HL-60 (cell line): ENCODE results near the gene MAD1L1.

ENCODE experiments used
- DNase-seq, 2 experiments: peaks; one replicate each; pipeline ENCODE4 v3.0.0-alpha.2; 2010 to 2020; ENCODE audit warnings: low read depth in 1 of 2, low spot score in 1 of 2
- H3K27ac ChIP-seq: fragments of 250-450 bp; sonication (Bioruptor Pico); replicated peaks from 2 replicates; pipeline ENCODE4 v1.5.1; 2020; ENCODE audit warnings: mild to moderate bottlenecking, moderate library complexity
- H3K27me3 ChIP-seq: fragments of 250-450 bp; sonication (Bioruptor Pico); 2 replicates; pipeline ENCODE4 v1.5.1; 2021; ENCODE audit warnings: mild to moderate bottlenecking, moderate library complexity; ENCODE audit not compliant: insufficient read depth, poor library complexity, severe bottlenecking
- H3K4me3 ChIP-seq: replicated peaks from 2 replicates; pipeline ENCODE4 v1.5.1; 2011; ENCODE audit warnings: mild to moderate bottlenecking, control low read depth, low read length; ENCODE audit not compliant: insufficient read depth
- GABPA ChIP-seq: IDR thresholded peaks from 2 replicates; pipeline ENCODE4 v1.6.1; 2012; ENCODE audit warnings: low read depth
- POLR2AphosphoS5 ChIP-seq: IDR thresholded peaks from 2 replicates; pipeline ENCODE4 v1.6.1; 2012; ENCODE audit warnings: low read depth
- REST ChIP-seq: IDR thresholded peaks from 2 replicates; pipeline ENCODE4 v1.6.1; 2012; ENCODE audit warnings: low read depth; ENCODE audit not compliant: insufficient replicate concordance
- SPI1 ChIP-seq: IDR thresholded peaks from 2 replicates; pipeline ENCODE4 v1.6.1; 2012; ENCODE audit warnings: low read depth, mild to moderate bottlenecking, borderline replicate concordance
- TF ChIP-seq, protein P1 (sequence below): IDR thresholded peaks from one replicate; pipeline ENCODE4 v1.5.1; 2011; ENCODE audit warnings: low read length, control low read depth, inconsistent platforms; ENCODE audit not compliant: insufficient read depth

MAD1L1 gene

GRCh38 chr7:1894313-1894900 lies 338.3 kb downstream of the MAD1L1 start:
- DNase-seq = no peak
- no peak overlapping the region for H3K4me3 ChIP-seq
- TF ChIP-seq SPI1 = no peak
- TF ChIP-seq REST = no peak
- no peak for TF ChIP-seq GABPA
- no peak for TF ChIP-seq POLR2AphosphoS5
- TF ChIP-seq, protein P1, sequence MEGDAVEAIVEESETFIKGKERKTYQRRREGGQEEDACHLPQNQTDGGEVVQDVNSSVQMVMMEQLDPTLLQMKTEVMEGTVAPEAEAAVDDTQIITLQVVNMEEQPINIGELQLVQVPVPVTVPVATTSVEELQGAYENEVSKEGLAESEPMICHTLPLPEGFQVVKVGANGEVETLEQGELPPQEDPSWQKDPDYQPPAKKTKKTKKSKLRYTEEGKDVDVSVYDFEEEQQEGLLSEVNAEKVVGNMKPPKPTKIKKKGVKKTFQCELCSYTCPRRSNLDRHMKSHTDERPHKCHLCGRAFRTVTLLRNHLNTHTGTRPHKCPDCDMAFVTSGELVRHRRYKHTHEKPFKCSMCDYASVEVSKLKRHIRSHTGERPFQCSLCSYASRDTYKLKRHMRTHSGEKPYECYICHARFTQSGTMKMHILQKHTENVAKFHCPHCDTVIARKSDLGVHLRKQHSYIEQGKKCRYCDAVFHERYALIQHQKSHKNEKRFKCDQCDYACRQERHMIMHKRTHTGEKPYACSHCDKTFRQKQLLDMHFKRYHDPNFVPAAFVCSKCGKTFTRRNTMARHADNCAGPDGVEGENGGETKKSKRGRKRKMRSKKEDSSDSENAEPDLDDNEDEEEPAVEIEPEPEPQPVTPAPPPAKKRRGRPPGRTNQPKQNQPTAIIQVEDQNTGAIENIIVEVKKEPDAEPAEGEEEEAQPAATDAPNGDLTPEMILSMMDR = no peak
- H3K27ac ChIP-seq = no peak overlapping the region
- H3K27me3 ChIP-seq = no peaks in the 10 kb centered on the region

DNA sequence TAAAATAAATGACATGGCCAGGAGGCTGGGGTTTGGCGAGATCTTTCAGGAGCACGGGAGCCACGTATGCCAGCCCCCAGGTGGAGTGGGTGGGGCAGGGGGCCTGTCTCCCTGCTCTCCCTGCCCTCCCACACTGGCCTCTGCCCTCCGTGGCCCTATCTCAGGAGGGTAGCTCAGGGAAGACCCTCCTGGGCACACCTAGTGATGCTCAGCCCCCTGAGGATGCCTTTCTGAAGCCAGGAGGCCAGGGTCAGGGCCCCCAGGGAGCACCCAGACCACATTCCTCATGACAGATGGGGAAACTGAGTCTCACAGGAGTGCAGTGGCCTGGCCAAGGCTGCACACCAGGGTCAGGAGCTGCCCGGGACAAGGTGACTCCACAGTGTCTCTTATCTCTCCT lies 339.3 kb downstream of the MAD1L1 start:
- no peaks in the 10 kb centered on the region for H3K27me3 ChIP-seq
- no peak overlapping the region for H3K27ac ChIP-seq
- TF ChIP-seq, protein P1 = no peak
- TF ChIP-seq POLR2AphosphoS5 = no peak
- TF ChIP-seq GABPA = no peak
- TF ChIP-seq SPI1 = no peak
- TF ChIP-seq REST = no peak
- no peak for DNase-seq
- H3K4me3 ChIP-seq = no peak overlapping the region

DNA sequence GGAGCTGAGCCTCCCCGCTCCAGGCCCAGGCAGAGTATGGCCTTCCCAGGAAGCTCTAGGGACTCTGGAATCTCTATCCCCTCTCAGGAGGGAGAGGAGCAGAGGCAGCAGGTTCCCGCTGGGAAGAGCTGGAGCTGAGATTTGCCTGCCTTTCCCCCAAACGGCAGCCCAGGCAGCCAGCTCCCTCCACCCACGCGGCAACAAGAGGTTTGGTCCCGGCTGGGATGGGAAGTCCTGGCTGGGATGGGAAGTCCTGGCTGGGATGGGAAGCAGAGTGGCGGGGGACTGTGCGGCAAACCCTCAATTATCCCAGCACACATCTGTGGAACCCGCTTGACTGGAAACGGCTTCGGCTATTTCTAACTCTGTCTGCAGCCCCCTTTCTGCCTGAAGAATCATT lies 339.7 kb downstream of the MAD1L1 start:
- TF ChIP-seq REST = no peak
- no peak for TF ChIP-seq POLR2AphosphoS5
- no peak for TF ChIP-seq SPI1
- TF ChIP-seq, protein P1 = no peak
- Histone ChIP-seq H3K4me3 (no peak overlapping the region), H3K27me3 (no peaks in the 10 kb centered on the region), H3K27ac (no peak overlapping the region)
- DNase-seq = no peak
